ENCODE measurements around the gene GNAO1.

Gene GNAO1

GRCh38 chr16:56312556-56312955 lies 121.3 kb downstream of the GNAO1 start:
- no peak for DNase-seq (ENCODE audit: low spot score)

- DNase-seq (ENCODE audit: low spot score), result no peak
Measured at GRCh38 chr16:56314244-56314850, 123.1 kb downstream of the GNAO1 start.

GRCh38 chr16:56315955-56316354 lies 124.7 kb downstream of the GNAO1 start:
- no peak for DNase-seq (ENCODE audit: low spot score)

- peak; percentile 47 for DNase-seq (ENCODE audit: low spot score)
Measured at GRCh38 chr16:56316545-56316944, 125.3 kb downstream of the GNAO1 start.

GRCh38 chr16:56317998-56318826 lies 126.9 kb downstream of the GNAO1 start:
- peak; percentile 98 for DNase-seq (ENCODE audit: low spot score)

GRCh38 chr16:56318827-56319140 lies 127.5 kb downstream of the GNAO1 start:
- DNase-seq (ENCODE audit: low spot score), result no peak

- DNase-seq (ENCODE audit: low spot score), result no peak
Measured at GRCh38 chr16:56319376-56319775, 128.1 kb downstream of the GNAO1 start.

GRCh38 chr16:56320056-56320455 lies 128.8 kb downstream of the GNAO1 start:
- DNase-seq (ENCODE audit: low spot score), result no peak

- no peak for DNase-seq (ENCODE audit: low spot score)
Measured at GRCh38 chr16:56320811-56321558, 129.7 kb downstream of the GNAO1 start.

- DNase-seq (ENCODE audit: low spot score), result no peak
Measured at GRCh38 chr16:56321571-56321970, 130.3 kb downstream of the GNAO1 start.

GRCh38 chr16:56324406-56324805 lies 133.1 kb downstream of the GNAO1 start:
- no peak for DNase-seq (ENCODE audit: low spot score)

GRCh38 chr16:56325956-56326355 lies 134.7 kb downstream of the GNAO1 start:
- no peak for DNase-seq (ENCODE audit: low spot score)

- no peak for DNase-seq (ENCODE audit: low spot score)
Measured at GRCh38 chr16:56327071-56327928, 136.0 kb downstream of the GNAO1 start.

GRCh38 chr16:56327929-56328258 lies 136.6 kb downstream of the GNAO1 start:
- no peak for DNase-seq (ENCODE audit: low spot score)

- no peak for DNase-seq (ENCODE audit: low spot score)
Measured at GRCh38 chr16:56328276-56329022, 137.2 kb downstream of the GNAO1 start.

- DNase-seq (ENCODE audit: low spot score), result no peak
Measured at GRCh38 chr16:56329887-56330286, 138.6 kb downstream of the GNAO1 start.

- no peak for DNase-seq (ENCODE audit: low spot score)
Measured at GRCh38 chr16:56330476-56330875, 139.2 kb downstream of the GNAO1 start.

- no peak for DNase-seq (ENCODE audit: low spot score)
Measured at GRCh38 chr16:56331399-56331798, 140.1 kb downstream of the GNAO1 start.

- no peak for DNase-seq (ENCODE audit: low spot score)
Measured at GRCh38 chr16:56331915-56332314, 140.6 kb downstream of the GNAO1 start.

GRCh38 chr16:56332464-56333079 lies 141.3 kb downstream of the GNAO1 start:
- DNase-seq (ENCODE audit: low spot score), result peak; percentile 83

- DNase-seq (ENCODE audit: low spot score), result no peak
Measured at GRCh38 chr16:56334761-56335160, 143.5 kb downstream of the GNAO1 start.

All from iPS-NIHi11 (cell line).